Stomach smooth muscle (tissue), 2 donors: ENCODE results near the gene DLG2.

Experiments used
- H3K27ac ChIP-seq: one replicate; pipeline ENCODE4 v1.7.0; 2013; ENCODE audit warnings: mild to moderate bottlenecking, low read length, inconsistent platforms
- H3K27me3 ChIP-seq, 2 donors: one replicate each; pipeline ENCODE4 v1.7.0; 2013; ENCODE audit warnings: low read length in 2 of 2; ENCODE audit not compliant: insufficient read depth in 2 of 2, control insufficient read depth in 1 of 2
- H3K36me3 ChIP-seq, 2 donors: one replicate each; pipeline ENCODE4 v1.7.0; 2013; ENCODE audit warnings: low read length in 2 of 2; ENCODE audit not compliant: control insufficient read depth in 2 of 2, insufficient read depth in 2 of 2
- H3K4me1 ChIP-seq: one replicate; pipeline ENCODE4 v1.7.0; 2013; ENCODE audit warnings: low read length; ENCODE audit not compliant: control insufficient read depth, insufficient read depth
- H3K4me3 ChIP-seq, 2 donors: one replicate each; pipeline ENCODE4 v1.7.0; 2013; ENCODE audit warnings: low read length in 2 of 2
- H3K9ac ChIP-seq, 2 donors: one replicate each; pipeline ENCODE4 v1.7.0; 2013; ENCODE audit warnings: low read length in 2 of 2, mild to moderate bottlenecking in 1 of 2
- H3K9me3 ChIP-seq, 2 donors: one replicate each; pipeline ENCODE4 v1.7.0; 2013; ENCODE audit warnings: low read length in 2 of 2; ENCODE audit not compliant: control insufficient read depth in 2 of 2
- donor health status: healthy.
- donor health status: Pancreatic carcinoma.

Gene DLG2

GRCh38 chr11:84103096-84103495, 1524.0 kb downstream of the DLG2 start:
- Histone ChIP-seq H3K4me3 (no peak overlapping the region), H3K27me3 (no peaks in the 10 kb centered on the region), H3K9ac (no peak overlapping the region), H3K9me3 (no peaks in the 10 kb centered on the region), H3K27ac (no peak overlapping the region), H3K36me3 (no peaks in the 10 kb centered on the region), H3K4me1 (no peaks in the 10 kb centered on the region)

GRCh38 chr11:84097186-84097585, 1530.0 kb downstream of the DLG2 start:
- no peaks in the 10 kb centered on the region for H3K9me3 ChIP-seq
- H3K4me1 ChIP-seq = no peaks in the 10 kb centered on the region
- no peak overlapping the region for H3K4me3 ChIP-seq
- H3K27me3 ChIP-seq = no peaks in the 10 kb centered on the region
- no peaks in the 10 kb centered on the region for H3K36me3 ChIP-seq
- no peak overlapping the region for H3K9ac ChIP-seq
- no peak overlapping the region for H3K27ac ChIP-seq

GRCh38 chr11:84091212-84091986, 1535.7 kb downstream of the DLG2 start:
- no peak overlapping the region for H3K9ac ChIP-seq
- no peaks in the 10 kb centered on the region for H3K36me3 ChIP-seq
- H3K9me3 ChIP-seq = no peaks in the 10 kb centered on the region

GRCh38 chr11:84089072-84090057, 1537.8 kb downstream of the DLG2 start:
- Histone ChIP-seq H3K4me1 (no peaks in the 10 kb centered on the region), H3K36me3 (no peaks in the 10 kb centered on the region), H3K27me3 (no peaks in the 10 kb centered on the region), H3K9ac (no peak overlapping the region), H3K4me3 (no peak overlapping the region), H3K9me3 (no peaks in the 10 kb centered on the region), H3K27ac (no peak overlapping the region)

More at GRCh38 chr11:84091212-84091986, 1535.7 kb downstream of the DLG2 start:
- Histone ChIP-seq H3K4me1 (no peaks in the 10 kb centered on the region), H3K27me3 (no peaks in the 10 kb centered on the region), H3K4me3 (no peak overlapping the region), H3K27ac (no peak overlapping the region)

- no peaks in the 10 kb centered on the region for H3K4me1 ChIP-seq
- H3K27me3 ChIP-seq = no peaks in the 10 kb centered on the region
- no peaks in the 10 kb centered on the region for H3K9me3 ChIP-seq
- no peak overlapping the region for H3K9ac ChIP-seq
- H3K27ac ChIP-seq = no peak overlapping the region
- H3K4me3 ChIP-seq = no peak overlapping the region
- no peaks in the 10 kb centered on the region for H3K36me3 ChIP-seq
Measured at GRCh38 chr11:84071851-84072250, 1555.3 kb downstream of the DLG2 start.

GRCh38 chr11:84069048-84069447, 1558.1 kb downstream of the DLG2 start:
- Histone ChIP-seq H3K36me3 (no peaks in the 10 kb centered on the region), H3K9me3 (no peaks in the 10 kb centered on the region), H3K27ac (no peak overlapping the region), H3K4me3 (no peak overlapping the region), H3K9ac (no peak overlapping the region), H3K4me1 (no peaks in the 10 kb centered on the region), H3K27me3 (no peaks in the 10 kb centered on the region)

- no peaks in the 10 kb centered on the region for H3K9me3 ChIP-seq
- H3K27ac ChIP-seq = no peak overlapping the region
- H3K4me1 ChIP-seq = no peaks in the 10 kb centered on the region
- no peaks in the 10 kb centered on the region for H3K27me3 ChIP-seq
- H3K36me3 ChIP-seq = no peaks in the 10 kb centered on the region
- no peak overlapping the region for H3K9ac ChIP-seq
- H3K4me3 ChIP-seq = no peak overlapping the region
Measured at GRCh38 chr11:84061726-84062125, 1565.4 kb downstream of the DLG2 start.

- Histone ChIP-seq H3K9me3 (peaks cover 0 to 2% of the 10 kb centered on the region in 2 donors), H3K36me3 (no peaks in the 10 kb centered on the region), H3K9ac (no peak overlapping the region), H3K4me1 (no peaks in the 10 kb centered on the region), H3K27ac (peak overlapping the region; percentile 19), H3K4me3 (peak overlapping the region in 1 of 2 donors; percentile 52), H3K27me3 (no peaks in the 10 kb centered on the region)
Measured at GRCh38 chr11:84056653-84057376, 1570.3 kb downstream of the DLG2 start.

GRCh38 chr11:84045146-84045545, 1582.0 kb downstream of the DLG2 start:
- H3K4me1 ChIP-seq = no peaks in the 10 kb centered on the region
- H3K9me3 ChIP-seq = no peaks in the 10 kb centered on the region
- H3K4me3 ChIP-seq = no peak overlapping the region
- H3K9ac ChIP-seq = no peak overlapping the region
- no peak overlapping the region for H3K27ac ChIP-seq
- H3K36me3 ChIP-seq = no peaks in the 10 kb centered on the region
- no peaks in the 10 kb centered on the region for H3K27me3 ChIP-seq

- no peak overlapping the region for H3K27ac ChIP-seq
- H3K36me3 ChIP-seq = no peaks in the 10 kb centered on the region
- H3K4me1 ChIP-seq = no peaks in the 10 kb centered on the region
- no peaks in the 10 kb centered on the region for H3K9me3 ChIP-seq
- no peaks in the 10 kb centered on the region for H3K27me3 ChIP-seq
- H3K4me3 ChIP-seq = no peak overlapping the region
- H3K9ac ChIP-seq = no peak overlapping the region
Measured at GRCh38 chr11:84044706-84045105, 1582.4 kb downstream of the DLG2 start.
